ENCODE data around the gene FAM163B.

DNA sequence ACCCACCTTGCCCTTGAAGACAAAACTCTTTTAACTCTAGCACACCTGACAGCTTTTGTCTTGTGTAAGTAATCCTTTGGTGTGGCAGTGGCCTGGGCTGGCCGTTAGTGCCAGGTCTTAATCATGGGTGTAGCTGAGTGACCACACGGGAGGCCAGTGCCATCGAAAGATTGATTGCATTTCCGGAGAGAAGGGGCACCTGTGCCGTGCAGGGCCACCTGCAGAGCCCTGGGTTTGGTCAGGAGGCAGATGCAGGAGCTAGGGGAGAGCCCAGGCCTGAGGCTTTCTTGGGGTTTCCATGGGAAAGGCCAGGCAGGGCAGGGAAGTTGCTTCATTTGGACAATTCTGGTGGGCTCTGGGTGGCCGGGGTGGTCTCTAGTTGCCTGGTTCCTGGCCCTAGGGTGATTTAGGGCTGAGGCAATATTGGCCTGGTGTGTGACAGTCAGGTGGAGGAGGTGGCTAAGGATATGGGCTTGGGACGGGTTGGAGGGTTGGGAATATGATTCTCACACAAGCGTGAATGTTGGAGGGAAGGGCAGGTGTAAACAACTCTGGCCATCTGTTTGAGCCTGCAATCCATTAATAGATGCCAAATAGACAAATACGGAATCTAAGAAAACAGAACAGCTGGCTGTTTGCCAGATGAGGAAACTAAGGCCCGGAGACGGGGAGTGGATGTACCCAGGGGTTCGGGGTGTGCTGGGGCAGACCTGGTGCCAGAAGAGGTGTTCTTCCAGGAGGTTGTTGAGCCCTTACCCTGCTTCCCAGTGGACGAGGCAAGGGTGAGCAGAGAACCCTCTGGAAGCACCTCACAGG lies 31.6 kb upstream of the FAM163B start:
- TF ChIP-seq, protein P1, sequence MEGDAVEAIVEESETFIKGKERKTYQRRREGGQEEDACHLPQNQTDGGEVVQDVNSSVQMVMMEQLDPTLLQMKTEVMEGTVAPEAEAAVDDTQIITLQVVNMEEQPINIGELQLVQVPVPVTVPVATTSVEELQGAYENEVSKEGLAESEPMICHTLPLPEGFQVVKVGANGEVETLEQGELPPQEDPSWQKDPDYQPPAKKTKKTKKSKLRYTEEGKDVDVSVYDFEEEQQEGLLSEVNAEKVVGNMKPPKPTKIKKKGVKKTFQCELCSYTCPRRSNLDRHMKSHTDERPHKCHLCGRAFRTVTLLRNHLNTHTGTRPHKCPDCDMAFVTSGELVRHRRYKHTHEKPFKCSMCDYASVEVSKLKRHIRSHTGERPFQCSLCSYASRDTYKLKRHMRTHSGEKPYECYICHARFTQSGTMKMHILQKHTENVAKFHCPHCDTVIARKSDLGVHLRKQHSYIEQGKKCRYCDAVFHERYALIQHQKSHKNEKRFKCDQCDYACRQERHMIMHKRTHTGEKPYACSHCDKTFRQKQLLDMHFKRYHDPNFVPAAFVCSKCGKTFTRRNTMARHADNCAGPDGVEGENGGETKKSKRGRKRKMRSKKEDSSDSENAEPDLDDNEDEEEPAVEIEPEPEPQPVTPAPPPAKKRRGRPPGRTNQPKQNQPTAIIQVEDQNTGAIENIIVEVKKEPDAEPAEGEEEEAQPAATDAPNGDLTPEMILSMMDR (conservative IDR thresholded peaks at IDR 0.05; ENCODE audit: low read depth in 2 of 2) = no peak
- TF ChIP-seq EZH2 (IDR thresholded peaks at IDR 0.05; ENCODE audit: low read depth, unreplicated experiment) (no peak), REST (IDR thresholded peaks at IDR 0.05; ENCODE audit: unreplicated experiment) (no peak), POLR2AphosphoS5 (IDR thresholded peaks at IDR 0.05; ENCODE audit: low read depth) (no peak), ETS1 (IDR thresholded peaks at IDR 0.05) (no peak), JUNB (IDR thresholded peaks at IDR 0.05; ENCODE audit: unreplicated experiment) (no peak), EZH2phosphoT487 (IDR thresholded peaks at IDR 0.05; ENCODE audit: unreplicated experiment) (no peak)
